Measurements from ENCODE around the gene HOXB6.

- TF ChIP-seq CTCF (IDR thresholded peaks at IDR 0.05) (no peak), POLR2A (IDR thresholded peaks at IDR 0.05) (no peak)
These were observed 35.4 kb upstream of the HOXB6 start for GRCh38 chr17:48639982-48640857.

All from lower leg skin (tissue), 3 donors.